IMR-90 (cell line): ENCODE data around the gene GLT1D1.

Experiments used
- MAFK ChIP-seq: IDR thresholded peaks from 2 replicates; pipeline ENCODE4 v1.6.1; 2012; ENCODE audit warnings: low read depth, low read length, improper control_type of control experiment
- POLR2A ChIP-seq: IDR thresholded peaks from 2 replicates; pipeline ENCODE4 v1.6.1; 2012; ENCODE audit warnings: mild to moderate bottlenecking, low read depth, low read length
- TF ChIP-seq, protein P1 (sequence below): conservative IDR thresholded peaks from 2 replicates; pipeline ENCODE4 v1.5.1; 2012; ENCODE audit warnings: mild to moderate bottlenecking, low read depth, low read length, improper control_type of control experiment

DNA sequence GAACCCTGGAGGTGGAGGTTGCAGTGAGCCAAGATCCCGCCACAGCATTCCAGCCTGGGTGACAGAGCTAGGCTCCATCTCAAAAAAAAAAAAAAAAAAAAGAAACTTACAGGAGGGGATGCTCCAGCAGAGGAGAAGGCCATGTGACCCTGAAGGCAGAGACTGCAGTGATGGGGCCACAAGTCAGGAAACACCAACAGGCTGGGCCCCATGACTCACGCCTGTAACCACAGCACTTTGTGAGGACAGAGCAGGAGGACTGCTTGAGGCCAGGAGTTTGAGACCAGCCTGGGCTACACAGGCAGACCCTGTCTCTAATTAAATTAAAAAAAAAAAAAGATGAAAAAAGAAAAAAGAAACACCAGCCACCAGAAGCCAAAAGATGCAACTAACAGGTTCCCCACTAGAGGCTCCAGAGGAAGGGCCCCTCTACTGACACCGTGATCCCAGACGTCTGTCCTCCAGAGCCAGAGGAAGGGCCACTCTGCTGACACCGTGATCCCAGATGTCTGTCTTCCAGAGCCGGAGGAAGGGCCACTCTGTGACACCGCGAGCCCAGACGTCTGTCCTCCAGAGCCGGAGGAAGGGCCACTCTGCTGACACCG is 9.1 kb upstream of the GLT1D1 start:
- TF ChIP-seq, protein P1, sequence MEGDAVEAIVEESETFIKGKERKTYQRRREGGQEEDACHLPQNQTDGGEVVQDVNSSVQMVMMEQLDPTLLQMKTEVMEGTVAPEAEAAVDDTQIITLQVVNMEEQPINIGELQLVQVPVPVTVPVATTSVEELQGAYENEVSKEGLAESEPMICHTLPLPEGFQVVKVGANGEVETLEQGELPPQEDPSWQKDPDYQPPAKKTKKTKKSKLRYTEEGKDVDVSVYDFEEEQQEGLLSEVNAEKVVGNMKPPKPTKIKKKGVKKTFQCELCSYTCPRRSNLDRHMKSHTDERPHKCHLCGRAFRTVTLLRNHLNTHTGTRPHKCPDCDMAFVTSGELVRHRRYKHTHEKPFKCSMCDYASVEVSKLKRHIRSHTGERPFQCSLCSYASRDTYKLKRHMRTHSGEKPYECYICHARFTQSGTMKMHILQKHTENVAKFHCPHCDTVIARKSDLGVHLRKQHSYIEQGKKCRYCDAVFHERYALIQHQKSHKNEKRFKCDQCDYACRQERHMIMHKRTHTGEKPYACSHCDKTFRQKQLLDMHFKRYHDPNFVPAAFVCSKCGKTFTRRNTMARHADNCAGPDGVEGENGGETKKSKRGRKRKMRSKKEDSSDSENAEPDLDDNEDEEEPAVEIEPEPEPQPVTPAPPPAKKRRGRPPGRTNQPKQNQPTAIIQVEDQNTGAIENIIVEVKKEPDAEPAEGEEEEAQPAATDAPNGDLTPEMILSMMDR = no peak
- no peak for TF ChIP-seq MAFK
- no peak for TF ChIP-seq POLR2A
